Activated T-cell treated with anti-CD3 and anti-CD28 coated beads for 1 hour (primary cell): ENCODE data around the gene KIF6.
"Not testable (repeated sequence)": the region's sequence is repeated elsewhere in the genome, so short reads cannot be mapped to it uniquely, and the experiment has no call there.

Experiments
- DNase-seq: peaks from one replicate; pipeline ENCODE4 v3.0.0-alpha.2; 2020; ENCODE audit warnings: low read depth

Gene KIF6

GRCh38 chr6:39707962-39708683, 17.1 kb downstream of the KIF6 start:
- DNase-seq: no peak

- no peak for DNase-seq
Observed at GRCh38 chr6:39706819-39707335, 18.3 kb downstream of the KIF6 start.

- DNase-seq: no peak
Observed at GRCh38 chr6:39702265-39702664, 22.9 kb downstream of the KIF6 start.

GRCh38 chr6:39700362-39700761, 24.8 kb downstream of the KIF6 start:
- DNase-seq: no peak

GRCh38 chr6:39698789-39699188, 26.4 kb downstream of the KIF6 start:
- DNase-seq: no peak

GRCh38 chr6:39696986-39697788, 28.0 kb downstream of the KIF6 start:
- no peak for DNase-seq

- DNase-seq: no peak
Observed at GRCh38 chr6:39695447-39695846, 29.8 kb downstream of the KIF6 start.

- no peak for DNase-seq
Observed at GRCh38 chr6:39693206-39693605, 32.0 kb downstream of the KIF6 start.

GRCh38 chr6:39688494-39688893, 36.7 kb downstream of the KIF6 start:
- no peak for DNase-seq

GRCh38 chr6:39686976-39687375, 38.2 kb downstream of the KIF6 start:
- DNase-seq: no peak

GRCh38 chr6:39685938-39686337, 39.3 kb downstream of the KIF6 start:
- DNase-seq: no peak

GRCh38 chr6:39685489-39685826, 39.8 kb downstream of the KIF6 start:
- DNase-seq: no peak

GRCh38 chr6:39684790-39685488, 40.3 kb downstream of the KIF6 start:
- no peak for DNase-seq

- no peak for DNase-seq
Observed at GRCh38 chr6:39681674-39682121, 43.5 kb downstream of the KIF6 start.

GRCh38 chr6:39678914-39679313, 46.3 kb downstream of the KIF6 start:
- no peak for DNase-seq

GRCh38 chr6:39677318-39677717, 47.9 kb downstream of the KIF6 start:
- not testable (repeated sequence) for DNase-seq

GRCh38 chr6:39670519-39670918, 54.7 kb downstream of the KIF6 start:
- DNase-seq: no peak

GRCh38 chr6:39669973-39670342, 55.2 kb downstream of the KIF6 start:
- no peak for DNase-seq

GRCh38 chr6:39669207-39669972, 55.8 kb downstream of the KIF6 start:
- no peak for DNase-seq

GRCh38 chr6:39666706-39667489, 58.3 kb downstream of the KIF6 start:
- DNase-seq: no peak

GRCh38 chr6:39665861-39666260, 59.3 kb downstream of the KIF6 start:
- no peak for DNase-seq
